GM19025 (cell line): ENCODE data around the gene MEIS2.

Source experiments
- ATAC-seq: cut with Tn5 transposase; IDR thresholded peaks from one replicate; pipeline ENCODE4 v1.9.1; 2021; ENCODE audit warnings: mild to moderate bottlenecking, low read depth, moderate library complexity; ENCODE audit not compliant: unreplicated experiment

Gene MEIS2

GRCh38 chr15:36972704-36973103 is 127.6 kb downstream of the MEIS2 start:
- ATAC-seq = no peak

GRCh38 chr15:36970522-36970921 is 129.8 kb downstream of the MEIS2 start:
- no peak for ATAC-seq

GRCh38 chr15:36967929-36968328 is 132.4 kb downstream of the MEIS2 start:
- no peak for ATAC-seq

GRCh38 chr15:36966708-36967107 is 133.6 kb downstream of the MEIS2 start:
- no peak for ATAC-seq

GRCh38 chr15:36965570-36966342 is 134.6 kb downstream of the MEIS2 start:
- no peak for ATAC-seq

- no peak for ATAC-seq
Observed at GRCh38 chr15:36964626-36965025, 135.7 kb downstream of the MEIS2 start.

GRCh38 chr15:36961956-36962355 is 138.4 kb downstream of the MEIS2 start:
- no peak for ATAC-seq

- ATAC-seq = no peak
Observed at GRCh38 chr15:36960947-36961227, 139.5 kb downstream of the MEIS2 start.

- no peak for ATAC-seq
Observed at GRCh38 chr15:36960179-36960946, 140.0 kb downstream of the MEIS2 start.

GRCh38 chr15:36959746-36960145 is 140.6 kb downstream of the MEIS2 start:
- no peak for ATAC-seq

- ATAC-seq = no peak
Observed at GRCh38 chr15:36958606-36959005, 141.7 kb downstream of the MEIS2 start.

GRCh38 chr15:36954486-36954885 is 145.9 kb downstream of the MEIS2 start:
- ATAC-seq = no peak

GRCh38 chr15:36953346-36953745 is 147.0 kb downstream of the MEIS2 start:
- no peak for ATAC-seq

GRCh38 chr15:36951731-36952247 is 148.6 kb downstream of the MEIS2 start:
- no peak for ATAC-seq

GRCh38 chr15:36950371-36950770 is 150.0 kb downstream of the MEIS2 start:
- no peak for ATAC-seq

GRCh38 chr15:36948982-36949381 is 151.4 kb downstream of the MEIS2 start:
- ATAC-seq = no peak

GRCh38 chr15:36947035-36947719 is 153.2 kb downstream of the MEIS2 start:
- ATAC-seq = no peak

GRCh38 chr15:36944442-36944841 is 155.9 kb downstream of the MEIS2 start:
- no peak for ATAC-seq

- no peak for ATAC-seq
Observed at GRCh38 chr15:36943508-36944361, 156.6 kb downstream of the MEIS2 start.

- ATAC-seq = no peak
Observed at GRCh38 chr15:36942248-36942827, 158.0 kb downstream of the MEIS2 start.
